GM06990 (cell line): ENCODE results near the gene CLASP2.

ENCODE experiments used
- DNase-seq: peaks from one replicate; pipeline ENCODE4 v3.0.0-alpha.2; 2011; ENCODE audit not compliant: insufficient read length; ENCODE audit errors: extremely low read depth
- H3K27me3 ChIP-seq: replicated peaks from 2 replicates; pipeline ENCODE4 v1.6.0; 2011; ENCODE audit warnings: low read length; ENCODE audit not compliant: control insufficient read depth, insufficient read depth
- H3K36me3 ChIP-seq: 2 replicates; pipeline ENCODE4 v1.5.1; 2011; ENCODE audit warnings: low read length; ENCODE audit not compliant: control insufficient read depth, insufficient read depth
- H3K4me3 ChIP-seq: replicated peaks from 2 replicates; pipeline ENCODE4 v1.5.1; 2011; ENCODE audit warnings: low read depth, mild to moderate bottlenecking, control low read depth, low read length
- TF ChIP-seq, protein P1 (sequence below): IDR thresholded peaks from 2 replicates; pipeline ENCODE4 v1.5.1; 2011; ENCODE audit warnings: low read length, control low read depth, mild to moderate bottlenecking, inconsistent platforms; ENCODE audit not compliant: insufficient read depth, poor library complexity, severe bottlenecking

The CLASP2 gene

DNA sequence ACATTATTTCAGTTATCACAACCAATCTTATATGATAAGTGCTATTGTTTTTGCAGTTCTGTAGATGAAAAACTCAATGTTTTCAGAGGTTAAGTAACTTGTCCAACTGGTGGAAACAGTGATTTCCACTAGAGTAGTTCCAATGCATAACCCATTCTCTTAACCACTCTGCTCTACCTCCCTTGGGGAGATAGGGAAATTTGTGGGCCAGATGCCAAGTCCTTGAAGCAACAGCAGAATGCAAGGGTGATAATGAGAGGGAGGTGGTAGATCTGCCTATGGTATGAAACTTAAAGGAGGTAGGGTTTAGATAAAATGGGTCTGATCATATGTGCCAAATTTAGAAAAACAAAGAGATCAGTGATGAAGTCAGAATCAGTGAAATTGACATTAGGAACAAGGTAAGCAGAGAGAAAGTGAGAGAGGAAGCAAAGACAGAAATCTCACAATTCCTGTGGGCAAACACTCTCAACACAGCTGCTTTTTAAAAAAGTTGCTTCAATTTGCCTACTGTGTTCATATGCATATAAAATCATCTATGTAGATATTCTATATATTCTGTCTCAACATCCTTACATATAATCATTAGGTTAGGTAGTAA lies 227.3 kb downstream of the CLASP2 start:
- TF ChIP-seq, protein P1, sequence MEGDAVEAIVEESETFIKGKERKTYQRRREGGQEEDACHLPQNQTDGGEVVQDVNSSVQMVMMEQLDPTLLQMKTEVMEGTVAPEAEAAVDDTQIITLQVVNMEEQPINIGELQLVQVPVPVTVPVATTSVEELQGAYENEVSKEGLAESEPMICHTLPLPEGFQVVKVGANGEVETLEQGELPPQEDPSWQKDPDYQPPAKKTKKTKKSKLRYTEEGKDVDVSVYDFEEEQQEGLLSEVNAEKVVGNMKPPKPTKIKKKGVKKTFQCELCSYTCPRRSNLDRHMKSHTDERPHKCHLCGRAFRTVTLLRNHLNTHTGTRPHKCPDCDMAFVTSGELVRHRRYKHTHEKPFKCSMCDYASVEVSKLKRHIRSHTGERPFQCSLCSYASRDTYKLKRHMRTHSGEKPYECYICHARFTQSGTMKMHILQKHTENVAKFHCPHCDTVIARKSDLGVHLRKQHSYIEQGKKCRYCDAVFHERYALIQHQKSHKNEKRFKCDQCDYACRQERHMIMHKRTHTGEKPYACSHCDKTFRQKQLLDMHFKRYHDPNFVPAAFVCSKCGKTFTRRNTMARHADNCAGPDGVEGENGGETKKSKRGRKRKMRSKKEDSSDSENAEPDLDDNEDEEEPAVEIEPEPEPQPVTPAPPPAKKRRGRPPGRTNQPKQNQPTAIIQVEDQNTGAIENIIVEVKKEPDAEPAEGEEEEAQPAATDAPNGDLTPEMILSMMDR: no peak
- DNase-seq: no peak
- no peaks in the 10 kb centered on the region for H3K27me3 ChIP-seq
- no peaks in the 10 kb centered on the region for H3K36me3 ChIP-seq
- no peak overlapping the region for H3K4me3 ChIP-seq

DNA sequence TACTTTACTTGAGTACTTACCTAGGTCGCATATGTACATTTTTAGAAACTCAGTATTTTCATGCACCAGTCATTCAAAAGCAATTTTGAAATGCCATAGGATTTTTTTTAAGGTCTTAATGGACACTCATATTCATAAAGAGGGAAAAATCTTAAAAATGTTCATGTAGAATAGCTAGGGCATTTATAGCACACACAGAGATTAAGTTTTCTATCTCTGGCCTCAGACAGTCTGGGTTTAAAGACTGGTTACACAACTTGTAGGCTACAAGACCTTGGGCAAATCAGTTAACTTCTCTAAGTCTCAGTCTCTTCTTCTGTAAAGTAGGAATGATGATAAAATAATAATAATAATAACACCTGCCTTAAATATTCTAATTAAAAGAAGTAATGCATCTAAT lies 229.4 kb downstream of the CLASP2 start:
- Histone ChIP-seq H3K27me3 (no peaks in the 10 kb centered on the region), H3K4me3 (no peak overlapping the region), H3K36me3 (no peaks in the 10 kb centered on the region)
- TF ChIP-seq, protein P1: no peak
- DNase-seq: no peak

- no peak overlapping the region for H3K4me3 ChIP-seq
- H3K36me3 ChIP-seq: no peaks in the 10 kb centered on the region
- no peaks in the 10 kb centered on the region for H3K27me3 ChIP-seq
- no peak for DNase-seq
- TF ChIP-seq, protein P1: no peak
Measured at GRCh38 chr3:33488246-33488645, 229.8 kb downstream of the CLASP2 start.

GRCh38 chr3:33482111-33482521 lies 235.9 kb downstream of the CLASP2 start:
- no peaks in the 10 kb centered on the region for H3K36me3 ChIP-seq
- TF ChIP-seq, protein P1: no peak
- H3K4me3 ChIP-seq: no peak overlapping the region
- no peak for DNase-seq
- H3K27me3 ChIP-seq: no peaks in the 10 kb centered on the region

- DNase-seq: no peak
- Histone ChIP-seq H3K4me3 (no peak overlapping the region), H3K36me3 (no peaks in the 10 kb centered on the region), H3K27me3 (no peaks in the 10 kb centered on the region)
- TF ChIP-seq, protein P1: no peak
Measured at GRCh38 chr3:33474896-33475295, 243.2 kb downstream of the CLASP2 start.

DNA sequence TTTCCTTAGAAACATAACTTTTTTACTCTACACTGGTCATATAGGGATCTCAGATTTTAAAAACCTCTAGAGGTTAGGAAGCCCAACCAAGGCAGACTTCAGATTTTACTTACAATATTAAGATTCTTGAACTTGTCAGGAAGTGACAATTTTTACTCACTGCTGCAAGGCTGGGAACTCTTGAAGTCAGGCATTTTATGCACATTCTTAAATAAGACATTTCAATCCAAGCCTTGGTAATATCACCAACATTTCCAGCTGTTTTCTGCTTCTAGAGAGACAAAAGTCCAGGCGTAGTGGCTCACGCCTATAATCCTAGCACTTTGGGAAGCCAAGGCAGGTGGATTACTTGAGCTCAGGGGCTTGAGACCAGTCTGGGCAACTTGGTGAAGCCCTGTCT lies 244.2 kb downstream of the CLASP2 start:
- H3K27me3 ChIP-seq: no peaks in the 10 kb centered on the region
- no peak overlapping the region for H3K4me3 ChIP-seq
- DNase-seq: no peak
- no peaks in the 10 kb centered on the region for H3K36me3 ChIP-seq
- TF ChIP-seq, protein P1: no peak
